K562 (cell line): ENCODE data around the gene FRMD7. TPM values are rescaled to one million over a fixed set of nuclear protein-coding genes. Genes with fewer than 3 reads are reported as not detected.
A peak's percentile ranks its signal among the peaks of the same experiment; 100 is the strongest.

Experiments
- AFF4 ChIP-seq: sonication (generic); formaldehyde crosslinking; IDR thresholded peaks from 2 replicates; pipeline ENCODE4 v1.8.0; 2023; ENCODE audit warnings: mild to moderate bottlenecking, missing genetic modification reagents
- BRD9 ChIP-seq: fragments of 450-650 bp; IDR thresholded peaks from 2 replicates; pipeline ENCODE4 v1.6.1; 2018; ENCODE audit warnings: low read depth; ENCODE audit not compliant: partially characterized antibody
- GTF2E2 ChIP-seq: fragments of 200-800 bp; sonication (Bioruptor generic); IDR thresholded peaks from 2 replicates; pipeline ENCODE4 v1.6.1; 2016; ENCODE audit warnings: missing genetic modification characterization, missing compliant biosample characterization
- HNRNPK ChIP-seq: fragments of 200-400 bp; formaldehyde crosslinking; IDR thresholded peaks from one replicate; pipeline ENCODE4 v1.6.1; 2018; ENCODE audit warnings: mild to moderate bottlenecking, low read depth, low read length; ENCODE audit not compliant: poor library complexity, severe bottlenecking
- JUN ChIP-seq, 2 experiments: sonication (generic) in 1 of 2; formaldehyde crosslinking in 1 of 2; IDR thresholded peaks; 2 replicates each; pipeline versions ENCODE4 v1.6.1 to v1.8.0; 2012 to 2022; ENCODE audit warnings: borderline replicate concordance in 2 of 2, mild to moderate bottlenecking in 2 of 2, improper control_type of control experiment in 1 of 2, low read depth in 1 of 2, low read length in 1 of 2, missing genetic modification reagents in 1 of 2
- KLF6 ChIP-seq: fragments of 250-450 bp; sonication (Bioruptor Pico); IDR thresholded peaks from 2 replicates; pipeline ENCODE4 v1.4.0; 2020; ENCODE audit warnings: mild to moderate bottlenecking, moderate library complexity, borderline replicate concordance
- LARP7 ChIP-seq: fragments of 450-650 bp; IDR thresholded peaks from 2 replicates; pipeline ENCODE4 v1.6.1; 2016
- MAFK ChIP-seq: IDR thresholded peaks from 2 replicates; pipeline ENCODE4 v1.6.1; 2011; ENCODE audit warnings: low read length, improper control_type of control experiment
- NFE2L1 ChIP-seq: fragments of 450-650 bp; IDR thresholded peaks from 2 replicates; pipeline ENCODE4 v1.6.1; 2016; ENCODE audit warnings: missing genetic modification characterization, low read depth, mild to moderate bottlenecking, missing compliant biosample characterization, moderate library complexity, borderline replicate concordance
- NR2C1 ChIP-seq, 2 experiments: fragments of 450-650 bp; IDR thresholded peaks; 2 replicates each; pipeline ENCODE4 v1.6.1; 2017; ENCODE audit warnings: mild to moderate bottlenecking in 2 of 2, antibody characterized with exemption in 1 of 2, inconsistent platforms in 1 of 2, missing compliant biosample characterization in 1 of 2, missing genetic modification characterization in 1 of 2
- PHF8 ChIP-seq: fragments of 200-600 bp; sonication (generic); IDR thresholded peaks from 2 replicates; pipeline ENCODE4 v1.6.1; 2012; ENCODE audit warnings: mixed run types, mild to moderate bottlenecking, inconsistent platforms, low read length, moderate library complexity, borderline replicate concordance
- TSC22D4 ChIP-seq: fragments of 450-650 bp; IDR thresholded peaks from 2 replicates; pipeline ENCODE4 v1.6.1; 2016; ENCODE audit warnings: missing genetic modification characterization, missing biosample characterization, control low read depth
- U2AF1 ChIP-seq: fragments of 200-400 bp; formaldehyde crosslinking; optimal IDR thresholded peaks from 2 replicates; pipeline ENCODE3; 2017; ENCODE audit warnings: mild to moderate bottlenecking, low read depth, low read length, moderate library complexity
- ZNF518B ChIP-seq: fragments of 250-450 bp; sonication (Bioruptor Pico); IDR thresholded peaks from 2 replicates; pipeline ENCODE4 v1.5.0; 2021; ENCODE audit warnings: mild to moderate bottlenecking, moderate library complexity
- ZNF644 ChIP-seq: fragments of 200-800 bp; sonication (Bioruptor generic); IDR thresholded peaks from 2 replicates; pipeline ENCODE4 v1.6.1; 2016; ENCODE audit warnings: low read depth, missing genetic modification characterization, missing compliant biosample characterization
- polyA plus RNA-seq, 8 experiments: library from polyadenylated mRNA; depleted of rRNA in 4 of 8; stranded (reverse) in 5 of 8; unstranded in 3 of 8; fragments of >200 nt; fragmentation: Nextera tagmentation in 2 of 8; fragmentation: Illumina TruSeq in 1 of 8; extraction: Ambion mirVana in 2 of 8; extraction: Trizol in 1 of 8; gene quantifications; 2 replicates each; pipeline versions ENCODE4 v1.2.1 to v1.2.3, GENCODE V29; 2011 to 2014; ENCODE audit warnings: inconsistent platforms in 1 of 8, missing spikeins in 1 of 8
- total RNA-seq, 7 experiments: library from RNA; depleted of rRNA in 6 of 7; stranded (reverse); fragments of >200 nt in 6 of 7; fragmentation: Illumina TruSeq in 2 of 7; extraction: Trizol in 2 of 7; gene quantifications; 2 replicates each; pipeline versions ENCODE4 v1.2.1 to v1.2.3, GENCODE V29; 2011 to 2021; ENCODE audit warnings: low replicate concordance in 1 of 7
- TF ChIP-seq, protein P1 (sequence below): fragments of 450-650 bp; IDR thresholded peaks from 2 replicates; pipeline ENCODE4 v1.7.1; 2018; ENCODE audit warnings: mild to moderate bottlenecking, low read depth; ENCODE audit not compliant: partially characterized antibody
- TF ChIP-seq, protein P2 (sequence below): fragments of 450-650 bp; IDR thresholded peaks from 2 replicates; pipeline ENCODE4 v1.6.1; 2016; ENCODE audit warnings: low read depth, mild to moderate bottlenecking, moderate library complexity

Gene FRMD7
- total and polyA plus RNA-seq, 9 of the 15 experiments (the other 6 are each of a cell fraction or from before 2014, with no cell fraction given): 0.06 to 0.09 TPM; not detected in 7

DNA sequence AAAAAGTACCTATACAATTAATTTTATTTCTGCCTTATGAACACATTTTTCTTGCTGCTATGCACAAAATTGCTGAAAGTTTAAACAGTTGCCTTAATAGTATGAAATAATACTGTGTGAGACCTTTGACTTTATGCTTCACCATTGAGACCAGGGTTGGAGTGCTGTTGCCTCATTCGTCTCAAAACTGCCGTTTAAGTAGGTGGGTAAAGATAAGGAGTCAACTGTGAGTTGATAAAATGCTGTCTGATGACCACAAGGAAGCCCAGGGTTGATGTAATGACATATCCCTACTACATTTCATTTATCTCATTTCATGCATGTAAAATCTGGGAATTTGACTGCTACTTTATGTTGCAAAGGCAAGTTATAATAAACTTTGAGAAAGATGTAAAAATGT, 81.3 kb downstream of the FRMD7 start (continued):
- TF ChIP-seq AFF4 (CRISPR knock-in tag) (no peak), NR2C1 (IDR thresholded peaks at IDR 0.05) (no peak), NR2C1 (tag; IDR thresholded peaks at IDR 0.05) (no peak), JUN (IDR thresholded peaks at IDR 0.05; ENCODE audit: borderline replicate concordance, low read depth, low read length) (peak; percentile 58), JUN (CRISPR knock-in tag; IDR thresholded peaks at IDR 0.05; ENCODE audit: borderline replicate concordance) (no peak), TSC22D4 (tag) (no peak), BRD9 (peak; percentile 28), PHF8 (no peak), KLF6 (CRISPR knock-in tag) (no peak), GTF2E2 (tag) (no peak), MAFK (no peak), LARP7 (no peak), ZNF644 (no peak; the same call in 1 of the 2 replicates), U2AF1 (no peak), ZNF518B (CRISPR knock-in tag) (no peak), HNRNPK (no peak), NFE2L1 (no peak)
- TF ChIP-seq, protein P1, sequence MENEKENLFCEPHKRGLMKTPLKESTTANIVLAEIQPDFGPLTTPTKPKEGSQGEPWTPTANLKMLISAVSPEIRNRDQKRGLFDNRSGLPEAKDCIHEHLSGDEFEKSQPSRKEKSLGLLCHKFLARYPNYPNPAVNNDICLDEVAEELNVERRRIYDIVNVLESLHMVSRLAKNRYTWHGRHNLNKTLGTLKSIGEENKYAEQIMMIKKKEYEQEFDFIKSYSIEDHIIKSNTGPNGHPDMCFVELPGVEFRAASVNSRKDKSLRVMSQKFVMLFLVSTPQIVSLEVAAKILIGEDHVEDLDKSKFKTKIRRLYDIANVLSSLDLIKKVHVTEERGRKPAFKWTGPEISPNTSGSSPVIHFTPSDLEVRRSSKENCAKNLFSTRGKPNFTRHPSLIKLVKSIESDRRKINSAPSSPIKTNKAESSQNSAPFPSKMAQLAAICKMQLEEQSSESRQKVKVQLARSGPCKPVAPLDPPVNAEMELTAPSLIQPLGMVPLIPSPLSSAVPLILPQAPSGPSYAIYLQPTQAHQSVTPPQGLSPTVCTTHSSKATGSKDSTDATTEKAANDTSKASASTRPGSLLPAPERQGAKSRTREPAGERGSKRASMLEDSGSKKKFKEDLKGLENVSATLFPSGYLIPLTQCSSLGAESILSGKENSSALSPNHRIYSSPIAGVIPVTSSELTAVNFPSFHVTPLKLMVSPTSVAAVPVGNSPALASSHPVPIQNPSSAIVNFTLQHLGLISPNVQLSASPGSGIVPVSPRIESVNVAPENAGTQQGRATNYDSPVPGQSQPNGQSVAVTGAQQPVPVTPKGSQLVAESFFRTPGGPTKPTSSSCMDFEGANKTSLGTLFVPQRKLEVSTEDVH: no peak
- TF ChIP-seq, protein P2, sequence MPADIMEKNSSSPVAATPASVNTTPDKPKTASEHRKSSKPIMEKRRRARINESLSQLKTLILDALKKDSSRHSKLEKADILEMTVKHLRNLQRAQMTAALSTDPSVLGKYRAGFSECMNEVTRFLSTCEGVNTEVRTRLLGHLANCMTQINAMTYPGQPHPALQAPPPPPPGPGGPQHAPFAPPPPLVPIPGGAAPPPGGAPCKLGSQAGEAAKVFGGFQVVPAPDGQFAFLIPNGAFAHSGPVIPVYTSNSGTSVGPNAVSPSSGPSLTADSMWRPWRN: no peak
